GM21381 (cell line): ENCODE measurements around the gene SGSM2.

ENCODE experiments used
- ATAC-seq: cut with Tn5 transposase; IDR thresholded peaks from one replicate; pipeline ENCODE4 v1.9.1; 2021; ENCODE audit warnings: mild to moderate bottlenecking, moderate library complexity; ENCODE audit not compliant: unreplicated experiment

SGSM2 gene

GRCh38 chr17:2416010-2416734, 78.9 kb downstream of the SGSM2 start:
- no peak for ATAC-seq

GRCh38 chr17:2418572-2418971, 81.3 kb downstream of the SGSM2 start:
- ATAC-seq = no peak

- no peak for ATAC-seq
Observed at GRCh38 chr17:2419486-2419885, 82.2 kb downstream of the SGSM2 start.

GRCh38 chr17:2420176-2420575, 82.9 kb downstream of the SGSM2 start:
- no peak for ATAC-seq

- ATAC-seq = no peak
Observed at GRCh38 chr17:2421315-2422147, 84.2 kb downstream of the SGSM2 start.

GRCh38 chr17:2423271-2423670, 86.0 kb downstream of the SGSM2 start:
- no peak for ATAC-seq

- ATAC-seq = no peak
Observed at GRCh38 chr17:2427215-2427614, 89.9 kb downstream of the SGSM2 start.

GRCh38 chr17:2427910-2428309, 90.6 kb downstream of the SGSM2 start:
- ATAC-seq = no peak
